ENCODE data around the gene SSH3.

DNA sequence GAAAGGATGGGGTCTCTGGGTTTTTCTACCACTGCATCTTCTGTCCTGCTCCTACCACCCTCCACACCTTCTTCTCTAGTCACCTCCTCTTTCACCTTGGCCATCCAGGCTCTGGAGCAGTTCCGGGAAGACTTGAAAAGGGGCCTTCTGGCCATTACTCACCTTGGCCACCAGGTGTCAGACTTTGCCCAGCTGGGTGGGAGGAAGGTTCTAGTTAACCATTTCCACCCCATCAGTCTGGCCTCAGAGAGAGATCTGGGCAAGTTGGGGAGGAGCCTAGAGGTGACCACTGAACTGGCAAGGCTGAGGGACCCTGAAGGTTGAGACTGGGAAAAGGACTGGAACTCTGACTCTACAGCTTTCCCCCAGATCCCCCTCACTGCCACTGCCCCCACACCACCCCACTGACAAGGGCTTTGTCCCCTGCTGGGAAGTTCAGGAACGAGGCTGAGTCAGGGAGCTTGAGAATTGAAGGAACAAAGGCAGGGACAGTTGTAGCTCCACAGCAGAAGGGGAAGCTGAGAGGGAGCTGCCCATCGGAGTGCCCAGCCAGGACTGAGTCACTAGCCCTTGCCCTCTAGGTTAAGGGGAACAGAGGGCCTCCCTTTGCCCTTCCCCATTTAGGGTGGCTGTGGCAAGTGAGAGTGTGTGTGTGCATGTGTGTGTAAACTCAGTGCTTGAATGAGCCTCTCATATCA, 53.7 kb downstream of the SSH3 start:
- TF ChIP-seq, protein P1, sequence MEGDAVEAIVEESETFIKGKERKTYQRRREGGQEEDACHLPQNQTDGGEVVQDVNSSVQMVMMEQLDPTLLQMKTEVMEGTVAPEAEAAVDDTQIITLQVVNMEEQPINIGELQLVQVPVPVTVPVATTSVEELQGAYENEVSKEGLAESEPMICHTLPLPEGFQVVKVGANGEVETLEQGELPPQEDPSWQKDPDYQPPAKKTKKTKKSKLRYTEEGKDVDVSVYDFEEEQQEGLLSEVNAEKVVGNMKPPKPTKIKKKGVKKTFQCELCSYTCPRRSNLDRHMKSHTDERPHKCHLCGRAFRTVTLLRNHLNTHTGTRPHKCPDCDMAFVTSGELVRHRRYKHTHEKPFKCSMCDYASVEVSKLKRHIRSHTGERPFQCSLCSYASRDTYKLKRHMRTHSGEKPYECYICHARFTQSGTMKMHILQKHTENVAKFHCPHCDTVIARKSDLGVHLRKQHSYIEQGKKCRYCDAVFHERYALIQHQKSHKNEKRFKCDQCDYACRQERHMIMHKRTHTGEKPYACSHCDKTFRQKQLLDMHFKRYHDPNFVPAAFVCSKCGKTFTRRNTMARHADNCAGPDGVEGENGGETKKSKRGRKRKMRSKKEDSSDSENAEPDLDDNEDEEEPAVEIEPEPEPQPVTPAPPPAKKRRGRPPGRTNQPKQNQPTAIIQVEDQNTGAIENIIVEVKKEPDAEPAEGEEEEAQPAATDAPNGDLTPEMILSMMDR (IDR thresholded peaks at IDR 0.05 in 8 of 11, conservative IDR thresholded peaks at IDR 0.05 in 3 of 11), result peak; percentile 92 to 98 (median 96)
- no peak for TF ChIP-seq POLR2A (IDR thresholded peaks at IDR 0.05)

Data from spleen (tissue), 7 donors.